Measurements from ENCODE around the gene NOX4.

Gene NOX4

DNA sequence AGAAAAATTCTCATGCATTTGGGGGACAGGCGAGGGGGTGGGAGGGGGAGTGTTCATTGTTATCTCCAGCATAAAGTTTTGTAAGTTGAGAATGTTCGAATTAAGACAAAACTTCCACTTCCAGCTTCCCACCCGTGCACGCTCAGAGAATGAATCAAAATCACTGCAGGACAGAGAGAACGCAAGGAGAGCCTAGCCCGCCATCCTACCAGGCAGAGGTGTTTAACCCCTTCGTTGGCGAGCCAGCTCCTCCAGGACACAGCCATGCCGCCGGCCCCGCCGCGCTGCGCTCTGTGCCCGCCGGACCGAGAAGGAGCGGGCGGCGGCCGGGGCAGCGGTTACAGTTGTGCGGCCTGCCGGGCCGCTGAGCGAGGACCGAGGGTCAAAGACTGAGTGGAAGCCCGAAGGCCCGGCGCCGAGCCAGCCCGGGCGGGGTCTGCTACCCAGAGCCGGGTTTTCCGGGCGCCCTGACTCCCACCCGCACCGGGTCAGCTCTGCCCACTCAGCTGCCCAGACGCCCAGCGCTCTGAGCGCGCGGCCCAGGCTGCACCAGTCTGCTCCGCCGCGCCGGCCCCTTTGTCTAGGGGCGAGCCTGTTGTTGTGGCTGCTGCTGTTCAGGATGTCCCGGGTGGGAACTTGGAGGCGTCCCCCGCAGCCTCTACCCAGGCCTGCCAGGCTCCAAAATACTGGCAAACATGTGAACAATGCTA is at the start of gene NOX4:
Gene NOX4, minus strand, starts transcription at position 395 of the 710 bp plus-strand sequence. Its CDS starts 129 bp downstream, at position 266.
- no peak for DNase-seq

DNA sequence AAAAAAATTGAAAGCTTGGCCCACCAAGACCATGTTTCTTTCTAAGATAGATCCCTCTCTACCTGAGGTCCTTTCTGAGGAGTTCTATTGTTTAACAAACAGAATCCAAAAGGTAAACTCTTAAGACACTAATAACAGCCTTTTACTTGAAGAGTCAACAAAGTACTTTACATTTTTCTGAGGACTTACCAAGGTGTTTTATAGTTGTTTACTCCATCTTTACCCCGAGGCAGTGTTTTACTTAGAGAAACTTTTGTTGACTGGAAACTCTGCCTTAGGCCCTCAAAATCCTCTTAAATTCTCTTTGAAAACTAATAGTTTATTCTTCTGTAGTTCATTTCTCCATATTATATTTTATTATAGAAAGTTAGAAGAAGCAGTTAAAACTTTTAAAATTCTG is 49.7 kb upstream of the NOX4 start:
- no peak for DNase-seq

DNA sequence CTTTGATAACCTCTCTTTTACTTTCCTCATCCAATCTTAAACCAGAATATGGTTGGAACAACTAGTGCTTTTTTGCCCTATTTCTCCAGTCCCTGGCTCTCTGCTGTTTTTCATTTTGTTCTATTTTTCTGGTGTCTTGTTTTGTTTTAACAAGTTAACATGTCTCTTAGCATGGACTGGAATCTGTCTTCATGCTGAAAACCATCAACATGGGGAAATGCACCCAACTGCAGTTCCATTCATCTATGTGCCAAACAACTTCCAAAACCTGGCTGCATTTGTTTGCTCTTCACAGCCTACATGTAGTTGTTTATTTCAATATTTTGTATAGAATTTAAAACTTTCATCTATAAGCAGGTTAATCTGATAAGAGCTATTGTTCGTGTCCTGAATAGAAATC is 46.8 kb upstream of the NOX4 start:
- no peak for DNase-seq

DNA sequence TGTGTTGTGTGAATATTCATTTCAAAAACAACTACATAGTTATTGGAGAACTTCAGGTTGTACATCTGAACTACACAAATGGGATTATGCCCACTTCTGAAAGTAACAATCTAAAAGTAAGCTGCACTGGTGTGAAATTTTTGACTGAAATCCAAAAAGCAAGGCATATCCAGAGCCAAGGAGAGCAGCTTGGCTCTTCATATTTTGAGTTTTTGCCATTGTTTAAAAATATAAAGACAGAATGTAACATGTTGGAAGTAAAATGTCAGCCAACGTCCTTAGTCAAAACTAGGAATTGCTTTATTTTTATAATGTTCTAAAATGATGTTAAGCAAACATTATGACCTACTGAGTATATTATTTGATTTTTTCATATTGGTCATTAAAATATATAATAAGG is 45.8 kb upstream of the NOX4 start:
- no peak for DNase-seq

DNA sequence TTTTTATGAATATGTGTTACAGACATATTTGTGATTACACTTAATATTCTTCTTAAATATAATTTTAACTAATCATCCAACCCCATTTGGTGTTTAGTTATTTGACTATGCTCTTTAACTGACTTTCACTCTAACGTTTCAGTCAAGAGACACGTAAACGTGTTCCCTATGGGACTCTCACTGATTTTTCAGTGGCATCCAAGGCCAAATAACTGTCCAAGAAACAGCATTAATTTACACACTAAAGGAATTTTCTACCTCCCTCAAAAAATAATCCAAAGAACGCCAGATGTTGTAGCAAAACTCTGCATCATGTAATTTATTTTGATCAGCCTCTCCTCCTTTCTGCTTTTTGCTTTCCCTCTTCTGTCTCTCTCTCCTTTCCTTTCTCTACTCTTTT is 44.0 kb upstream of the NOX4 start:
- no peak for DNase-seq

DNA sequence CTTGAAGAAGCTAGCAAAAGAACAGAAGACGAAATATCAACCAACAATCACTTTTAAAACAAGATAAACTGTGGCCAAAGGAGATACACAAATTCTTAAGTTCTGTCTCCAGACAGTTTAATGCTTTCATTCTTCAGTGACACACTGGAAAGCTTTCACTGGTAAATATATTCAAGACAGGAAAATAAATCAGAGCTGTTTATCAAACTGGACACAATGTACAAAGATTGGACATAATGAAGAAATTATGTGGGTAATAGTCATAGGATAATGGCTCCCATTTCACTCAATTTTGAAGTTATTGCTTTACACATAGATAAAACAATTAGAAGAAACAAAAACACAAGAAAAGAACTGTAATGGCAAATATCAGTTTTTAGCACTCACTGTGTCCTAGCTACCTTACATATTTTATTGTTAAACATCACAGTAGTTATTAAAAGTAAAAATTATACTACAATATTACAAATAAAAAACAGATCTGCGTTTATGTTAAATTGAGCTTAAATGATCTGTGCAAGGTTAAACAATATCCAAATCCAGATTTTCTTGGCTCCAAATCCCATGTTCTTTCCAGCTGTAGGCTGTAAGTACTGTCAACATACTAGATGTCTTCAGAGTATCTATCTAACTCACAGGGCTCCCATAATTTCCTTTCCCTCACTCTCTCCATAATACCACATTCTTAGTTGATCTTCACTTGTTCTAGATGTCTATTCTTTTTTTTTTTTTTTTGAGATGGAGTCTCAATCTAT is 38.6 kb upstream of the NOX4 start:
- no peak for DNase-seq

DNA sequence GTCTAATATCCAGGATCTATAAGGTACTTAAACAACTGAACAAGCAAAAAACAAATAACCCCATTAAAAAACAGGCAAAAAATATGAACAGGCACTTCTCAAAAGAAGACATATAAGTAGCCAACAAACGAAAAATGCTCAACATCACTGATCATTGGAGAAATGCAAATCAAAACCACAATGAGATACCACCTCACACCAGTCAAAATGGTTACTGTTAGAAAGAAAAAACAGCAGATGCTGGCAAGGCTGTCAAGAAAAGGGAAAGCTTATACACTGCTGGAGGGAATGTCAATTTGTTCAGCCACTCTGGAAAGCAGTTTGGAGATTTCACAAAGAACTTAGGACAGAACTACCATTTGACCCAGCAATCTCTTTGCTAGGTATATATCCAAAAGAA is 30.6 kb upstream of the NOX4 start:
- DNase-seq = no peak

DNA sequence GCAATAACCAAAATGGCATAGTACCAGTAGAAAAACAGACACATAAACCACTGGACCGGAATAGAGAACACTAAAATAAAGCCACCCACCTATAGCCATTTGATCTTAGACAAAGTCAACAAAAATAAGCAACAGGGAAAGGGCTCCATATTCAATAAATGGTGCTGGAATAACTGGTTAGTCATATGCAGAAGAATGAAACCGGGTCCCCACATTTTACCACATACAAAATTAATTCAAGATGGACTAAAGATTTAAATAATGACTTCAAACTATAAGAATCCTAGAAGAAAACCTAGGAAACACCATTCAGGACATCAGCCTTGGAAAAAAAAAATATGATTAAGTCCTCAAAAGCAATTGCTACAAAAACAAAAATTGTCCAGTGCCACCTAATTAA is 30.1 kb upstream of the NOX4 start:
- no peak for DNase-seq

DNA sequence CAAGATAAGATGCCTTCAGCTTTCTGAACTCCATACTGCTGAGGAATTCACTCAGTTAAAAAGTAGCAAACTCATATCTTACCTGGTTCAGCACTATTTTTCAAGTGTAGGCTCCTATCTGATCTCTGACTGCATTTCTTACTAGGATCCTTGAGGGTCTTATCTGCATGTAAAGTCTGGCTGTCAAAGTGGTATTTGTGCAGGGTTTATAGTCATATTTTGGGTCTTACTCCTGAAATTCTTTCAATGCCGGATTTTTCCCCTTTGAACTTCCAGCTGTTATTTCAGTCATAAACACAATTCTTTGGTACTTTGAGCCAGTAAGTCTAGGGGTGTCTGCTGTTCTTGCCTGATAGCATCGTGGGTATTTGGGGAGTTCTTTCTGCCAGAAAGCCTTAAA is 25.3 kb upstream of the NOX4 start:
- no peak for DNase-seq

DNA sequence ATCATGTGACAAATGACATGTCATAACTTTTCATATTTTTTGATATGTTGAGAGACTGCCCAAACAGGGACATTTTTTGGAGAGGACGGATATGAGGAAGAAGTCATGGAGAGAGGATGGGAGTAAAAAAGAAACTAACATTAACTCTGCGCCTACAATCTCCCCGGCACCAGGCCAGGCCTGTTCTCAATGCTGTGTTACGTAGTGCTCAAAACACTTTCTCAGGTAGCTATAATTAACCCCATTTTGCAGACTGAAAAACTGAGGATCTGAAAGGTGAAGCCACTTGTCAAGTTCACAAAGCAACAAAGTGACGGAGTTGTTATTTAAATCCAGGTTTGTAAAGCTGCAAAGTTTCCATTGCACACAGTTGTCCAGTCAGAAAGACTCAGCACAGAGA is 17.4 kb upstream of the NOX4 start:
- DNase-seq = no peak

DNA sequence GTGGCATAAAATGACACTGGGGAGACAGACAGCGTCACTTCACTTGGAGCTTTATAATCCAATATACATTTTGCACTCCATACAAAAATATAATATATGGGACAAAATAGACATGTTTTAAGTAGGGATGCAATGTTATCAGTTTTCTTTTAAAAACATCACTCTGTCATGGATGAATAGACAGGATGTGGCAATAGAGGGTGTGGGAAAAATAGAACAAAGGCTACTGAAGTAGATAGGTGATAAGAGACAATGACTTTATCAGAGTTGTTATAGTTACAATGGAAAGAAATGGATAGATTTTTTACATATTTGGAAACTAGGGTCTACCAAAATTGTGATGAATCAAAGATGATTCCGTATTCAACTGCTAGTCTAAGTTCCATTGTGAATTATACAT is 13.1 kb upstream of the NOX4 start:
- no peak for DNase-seq

DNA sequence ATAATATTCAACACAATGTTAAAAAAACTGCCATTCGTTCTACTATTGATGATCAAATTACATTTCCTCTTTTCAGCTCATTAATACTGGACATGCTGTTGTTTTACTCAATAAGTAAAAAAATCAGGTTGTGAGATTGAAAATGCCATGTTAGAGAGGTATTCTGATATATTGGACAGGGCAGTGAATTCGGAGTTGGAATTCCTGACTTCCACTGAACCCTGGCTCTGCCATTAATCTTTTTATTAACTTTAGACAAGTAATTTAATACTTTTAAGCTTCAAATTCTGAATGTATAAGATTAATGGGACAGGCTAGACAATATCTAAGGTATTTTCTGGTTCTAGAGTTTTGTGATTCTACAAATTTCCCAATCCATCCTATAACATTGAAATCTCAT is 12.2 kb upstream of the NOX4 start:
- no peak for DNase-seq

DNA sequence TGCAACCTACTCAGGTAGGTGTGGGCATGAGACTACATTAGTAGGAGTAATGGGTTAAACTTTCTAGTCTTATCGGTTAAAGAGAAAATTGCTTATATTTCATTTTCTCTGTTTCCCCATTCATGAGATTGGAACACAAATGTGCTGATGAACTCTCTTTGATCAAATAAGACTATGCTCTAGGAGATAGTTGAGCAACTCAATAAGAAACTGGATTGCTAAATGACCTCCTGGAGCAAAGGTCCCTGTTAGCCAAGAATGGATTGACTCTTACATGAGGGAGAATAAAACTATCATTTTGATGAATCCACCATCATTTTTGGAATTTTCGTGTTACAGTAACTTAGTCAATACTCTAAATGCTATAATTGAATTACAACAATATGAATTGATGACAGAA is 11.1 kb upstream of the NOX4 start:
- DNase-seq = no peak

DNA sequence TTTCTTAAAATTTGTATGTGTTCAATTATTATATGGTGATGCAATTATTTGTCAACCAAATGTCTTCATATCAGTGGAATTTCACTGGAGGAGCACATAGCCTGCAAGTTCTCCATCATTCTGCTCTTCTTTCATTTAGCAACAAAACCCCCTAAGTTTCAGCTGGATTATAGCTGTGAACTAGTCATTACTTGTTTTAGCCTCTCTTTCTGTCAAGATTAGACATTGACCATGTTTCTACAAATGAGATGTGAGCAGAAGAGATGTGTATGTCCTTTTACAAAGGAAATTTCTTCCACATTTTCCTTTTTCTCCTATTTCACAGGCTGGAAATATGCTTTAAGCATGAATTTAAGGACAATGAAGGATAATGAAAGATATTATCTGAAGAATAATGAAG is 9.2 kb upstream of the NOX4 start:
- no peak for DNase-seq

DNA sequence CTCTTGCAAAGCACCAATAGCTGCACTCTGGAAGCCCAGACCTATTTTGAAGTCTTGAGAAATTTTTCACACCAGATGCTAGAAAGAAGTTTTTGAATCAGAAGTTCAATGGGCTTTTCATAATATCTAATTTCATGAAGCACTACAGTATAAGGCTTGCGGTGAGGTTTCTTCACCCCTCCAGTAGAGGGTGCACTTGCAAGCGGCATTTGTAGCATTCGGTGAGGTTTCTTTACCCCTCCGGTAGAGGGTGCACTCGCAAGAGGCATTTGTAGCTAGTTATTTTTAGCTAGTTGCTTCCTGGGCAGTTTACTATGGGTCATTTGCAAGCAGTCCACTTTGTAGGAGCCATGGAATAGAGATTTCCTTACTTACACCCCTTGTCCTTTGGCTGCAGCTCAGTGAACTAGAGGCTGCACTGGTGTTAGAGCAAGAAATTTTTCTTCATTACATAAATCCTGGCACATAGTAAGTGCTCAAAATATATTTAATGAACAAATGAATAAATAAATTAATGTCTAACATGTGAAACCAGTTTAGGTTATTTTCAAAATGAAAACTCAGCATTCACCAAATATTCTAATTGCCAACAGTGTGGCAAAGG is 7.8 kb upstream of the NOX4 start:
- DNase-seq = no peak

DNA sequence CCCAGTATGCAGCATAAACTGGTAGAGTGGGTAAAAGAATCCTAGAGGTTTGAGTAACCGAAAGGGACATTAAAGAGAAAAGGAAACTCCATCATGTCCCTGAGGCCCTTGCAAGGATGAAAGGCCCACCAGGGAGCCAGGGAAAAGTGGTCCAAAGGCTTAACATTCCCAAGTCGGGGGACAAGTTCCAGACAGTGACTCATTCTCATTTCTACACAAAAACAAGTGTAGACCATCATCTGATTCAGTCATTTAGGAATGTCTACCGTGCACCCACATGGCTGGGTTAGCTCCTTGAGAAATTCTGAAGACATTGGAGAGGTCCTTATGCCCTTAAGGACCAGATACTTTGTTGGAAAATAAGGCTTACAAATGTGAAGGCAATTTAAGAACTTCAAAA is 4.8 kb upstream of the NOX4 start:
- DNase-seq = no peak

DNA sequence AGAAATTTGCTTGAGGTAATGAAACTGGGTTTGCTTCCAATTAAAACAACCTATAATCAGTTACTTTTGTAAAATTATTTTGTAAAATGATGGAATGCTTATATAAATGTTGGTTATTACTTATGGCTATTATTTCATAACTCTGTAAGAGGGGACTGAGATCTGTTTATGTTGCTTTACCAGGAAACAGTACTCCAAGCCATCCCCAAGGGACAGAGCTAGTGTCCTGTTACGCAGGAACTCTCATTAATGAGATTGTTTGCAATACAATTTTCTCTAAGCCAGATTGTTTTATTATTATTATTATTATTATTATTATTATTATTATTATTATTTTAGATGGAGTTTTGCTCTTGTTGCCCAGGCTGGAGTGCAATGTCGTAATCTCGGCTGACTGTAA is 2.3 kb upstream of the NOX4 start:
- DNase-seq = no peak

DNA sequence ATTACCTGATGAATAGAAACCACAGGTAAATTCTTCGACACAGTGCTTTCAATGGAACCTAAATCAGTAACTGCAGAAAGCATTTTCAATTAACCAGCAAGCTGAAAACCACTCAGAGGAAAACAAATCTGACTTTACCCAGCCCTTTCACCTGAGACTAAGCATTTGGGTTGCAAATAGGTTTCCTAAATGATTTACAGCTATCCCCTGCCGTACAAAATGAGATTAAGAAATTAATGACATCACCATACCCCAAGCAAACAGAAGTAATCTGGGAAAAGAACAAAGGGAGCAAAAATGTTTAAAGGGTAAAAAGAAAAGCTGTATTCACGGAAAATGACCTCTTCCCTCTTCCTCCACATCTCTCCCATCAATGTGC is 584 bp downstream of the NOX4 start:
- DNase-seq = no peak

DNA sequence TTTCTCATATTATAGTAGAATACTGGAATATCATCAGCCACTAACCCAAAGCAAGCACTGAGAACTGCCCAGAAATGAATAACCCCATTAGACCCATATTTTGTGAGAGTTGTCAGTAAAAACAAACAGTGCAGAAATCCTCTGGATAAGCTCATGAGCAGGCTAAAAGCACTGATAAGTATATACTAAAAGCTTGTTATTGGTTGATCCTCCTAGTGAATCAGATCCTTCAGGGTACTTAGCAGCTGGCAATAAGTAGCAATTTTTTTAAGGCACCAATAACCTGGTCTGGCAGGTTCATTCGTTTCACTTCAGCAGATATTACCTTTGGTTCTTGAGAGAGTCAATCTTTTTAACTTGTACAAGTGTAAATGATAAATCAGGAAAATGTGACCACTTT is 1.2 kb downstream of the NOX4 start:
- DNase-seq = no peak

DNA sequence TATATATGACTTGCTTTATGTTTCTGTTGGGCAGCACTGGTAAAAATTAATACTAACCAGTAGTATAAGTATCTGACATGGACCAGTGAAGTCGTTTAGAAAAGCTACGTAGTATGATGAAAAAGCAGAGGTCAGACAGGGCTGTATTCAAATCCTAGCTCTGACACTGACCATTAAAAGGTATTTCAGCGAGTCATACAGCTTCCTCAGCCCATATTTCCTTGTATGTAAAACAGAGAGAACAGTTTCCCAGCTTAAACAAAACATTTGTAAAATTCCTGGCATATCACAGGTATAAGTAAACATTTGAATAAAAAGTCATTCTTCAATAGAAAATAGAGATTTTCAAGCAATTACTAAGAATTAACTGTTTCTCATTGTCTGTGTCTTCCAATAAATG is 4.2 kb downstream of the NOX4 start:
- DNase-seq = no peak

DNA sequence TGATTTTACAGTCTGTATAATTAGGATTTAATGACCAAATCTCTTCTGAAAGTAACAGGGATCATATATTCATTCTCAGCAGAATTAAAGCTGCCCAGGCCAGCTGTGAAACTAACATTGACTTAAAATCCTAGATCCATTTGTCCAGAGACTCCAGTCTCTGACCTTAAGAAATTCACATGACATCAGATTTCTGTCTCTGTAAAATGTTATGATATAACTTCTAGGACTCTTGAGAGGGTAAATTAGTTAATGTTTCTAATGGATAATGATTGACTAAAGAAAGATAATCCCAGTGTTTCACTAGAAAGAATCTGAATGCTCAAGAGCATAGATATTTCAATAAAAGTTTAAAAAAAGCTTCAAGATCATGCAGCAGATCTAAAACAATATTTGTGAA is 6.3 kb downstream of the NOX4 start:
- no peak for DNase-seq

DNA sequence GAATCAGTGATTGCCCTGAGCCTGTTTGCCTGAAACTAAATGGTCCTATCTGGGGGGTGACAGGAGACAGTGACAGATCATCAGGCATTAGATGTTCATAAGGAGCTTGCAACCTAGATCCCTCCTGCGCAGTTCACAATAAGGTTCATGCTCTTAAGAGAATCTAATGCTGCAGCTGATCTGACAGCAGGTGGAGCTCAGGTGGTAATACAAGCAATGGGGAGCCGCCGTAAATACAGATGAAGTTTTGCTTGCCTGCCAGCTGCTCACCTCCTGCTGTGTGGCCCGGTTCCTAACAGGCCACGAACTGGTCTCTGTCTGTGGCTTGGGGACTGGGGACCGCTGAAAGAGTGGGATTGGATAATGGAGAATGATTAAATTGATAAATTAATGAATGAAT is 14.0 kb downstream of the NOX4 start:
- no peak for DNase-seq

DNA sequence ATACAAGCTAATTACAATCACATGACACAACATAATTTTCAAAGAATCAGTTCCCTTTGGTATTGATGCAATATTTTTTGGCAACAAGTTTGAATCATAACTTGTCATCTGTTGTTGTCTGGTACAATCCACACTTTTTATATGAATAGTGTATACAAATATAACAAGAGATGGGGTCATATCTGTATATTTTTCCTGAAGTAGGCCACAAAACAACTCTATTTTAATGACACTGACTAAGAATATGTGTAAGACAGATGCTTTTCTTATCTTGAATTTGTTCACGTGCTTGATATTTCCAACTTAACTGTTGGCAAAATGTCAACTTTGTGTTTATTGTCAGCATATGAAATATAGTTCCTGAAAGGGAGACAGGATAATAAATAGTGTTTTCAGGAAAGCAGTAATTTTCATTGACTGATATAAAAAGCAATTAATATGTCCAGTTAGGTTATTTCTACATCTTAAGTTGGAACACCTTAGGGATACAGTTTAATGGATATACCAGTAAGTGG is 27.9 kb downstream of the NOX4 start:
- DNase-seq = no peak

DNA sequence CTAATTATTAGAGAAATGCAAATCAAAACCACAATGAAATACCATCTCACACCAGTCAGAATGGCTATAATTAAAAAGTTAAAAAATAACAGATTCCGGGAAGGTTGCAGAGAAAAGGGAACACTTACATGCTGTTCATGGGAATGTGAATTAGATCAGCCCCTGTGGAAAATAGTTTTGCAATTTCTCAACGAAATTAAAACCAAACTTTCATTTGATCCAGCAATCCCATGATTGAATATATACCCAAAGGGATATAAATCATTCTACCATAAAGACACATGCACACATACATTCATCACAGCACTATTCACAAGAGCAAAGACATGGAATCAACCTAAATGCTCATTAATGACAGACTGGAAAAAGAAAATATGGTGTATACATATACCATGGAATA is 32.5 kb downstream of the NOX4 start:
- DNase-seq = no peak

Data from activated T-cell treated with anti-CD3 and anti-CD28 coated beads, Interleukin-2, amount 50 U/mL, for 48 hours (primary cell).